Measurements from ENCODE around the gene ITGAE. TPM values are rescaled to one million over a fixed set of nuclear protein-coding genes. Genes with fewer than 3 reads are reported as not detected.
A peak's percentile ranks its signal among the peaks of the same experiment; 100 is the strongest.

Gene ITGAE
- polyA plus RNA-seq, 3 donors = 66.6 to 102 (median 78.8) TPM

- Histone ChIP-seq H3K9ac (ENCODE audit: insufficient read depth, low read length, poor library complexity, severe bottlenecking) (peak overlapping the region; percentile 90), H4K20me1 (ENCODE audit: insufficient read depth, low read length) (peaks cover 27% of the 10 kb centered on the region), H3K4me2 (replicated peaks; ENCODE audit: extremely low read depth, low read length, poor library complexity, severe bottlenecking) (peak overlapping the region; percentile 88), H3K27ac (ENCODE audit: low read depth in 1 of 2, low read length in 2 of 2) (peak overlapping the region; percentile 68 to 71), H3K79me2 (ENCODE audit: insufficient read depth, low read length) (peaks cover 21% of the 10 kb centered on the region), H3K9me3 (replicated peaks in 1 of 2; ENCODE audit: control insufficient read depth in 1 of 2, insufficient read depth in 1 of 2, low read length in 2 of 2) (no peaks in the 10 kb centered on the region), H2AFZ (ENCODE audit: insufficient read depth, low read depth, low read length, poor library complexity, severe bottlenecking) (peak overlapping the region; percentile 92), H3K4me3 (replicated peaks in 1 of 3; ENCODE audit: low read depth in 2 of 3, low read length in 3 of 3) (peak overlapping the region; percentile 74 to 99 (median 94)), H3K36me3 (replicated peaks in 1 of 2; ENCODE audit: control insufficient read depth in 1 of 2, insufficient read depth in 2 of 2, low read length in 2 of 2) (peaks cover 6 to 25% of the 10 kb centered on the region in 2 donors), H3K4me1 (ENCODE audit: control insufficient read depth in 1 of 2, insufficient read depth in 2 of 2, low read length in 2 of 2) (peaks cover 16 to 23% of the 10 kb centered on the region in 2 donors), H3K27me3 (ENCODE audit: control insufficient read depth in 2 of 2, insufficient read depth in 2 of 2, low read length in 2 of 2) (no peaks in the 10 kb centered on the region)
- 13% methylated on average over 38 of the region's 39 CpGs for WGBS (ENCODE audit: insufficient coverage)
- Mint-ChIP-seq H3K27me3 (ENCODE audit: low read depth in 3 of 3) (peaks cover 0 to 4% (median 0%) of the 10 kb centered on the region in 3 donors), H3K9me3 (no peaks in the 10 kb centered on the region), H3K27ac (peak overlapping the region in 4 of 7 donors; percentile 54 to 84 (median 65)), H3K4me1 (peaks cover 18% of the 10 kb centered on the region), H3K4me3 (peak overlapping the region; percentile 86 to 91), H3K36me3 (peaks cover 14 to 25% of the 10 kb centered on the region in 2 donors)
- peak; percentile 11 to 52 (median 21) for DNase-seq
- no peak for TF ChIP-seq CTCF (IDR thresholded peaks at IDR 0.05)
- intact Hi-C loops (cut with micrococcal nuclease) = loop anchor here in 1 of 2 donors (2.0 kb wide), 1 partner anchor 31 kb away; the partner anchor contains the start of genes CTNS and SHPK
These were observed 133.4 kb downstream of the ITGAE start for GRCh38 chr17:3667366-3668278.

GRCh38 chr17:3666516-3666915 is 134.5 kb downstream of the ITGAE start:
- H3K79me2 ChIP-seq (ENCODE audit: insufficient read depth, low read length) = peaks cover 21% of the 10 kb centered on the region
- peaks cover 18% of the 10 kb centered on the region for H3K4me1 Mint-ChIP-seq
- peak overlapping the region in 1 of 7 donors; percentile 57 for H3K27ac Mint-ChIP-seq
- H3K27me3 ChIP-seq (ENCODE audit: control insufficient read depth in 2 of 2, insufficient read depth in 2 of 2, low read length in 2 of 2) = no peaks in the 10 kb centered on the region
- peaks cover 16 to 23% of the 10 kb centered on the region in 2 donors for H3K4me1 ChIP-seq (ENCODE audit: control insufficient read depth in 1 of 2, insufficient read depth in 2 of 2, low read length in 2 of 2)
- no peak overlapping the region for H2AFZ ChIP-seq (ENCODE audit: insufficient read depth, low read depth, low read length, poor library complexity, severe bottlenecking)
- H4K20me1 ChIP-seq (ENCODE audit: insufficient read depth, low read length) = peaks cover 27% of the 10 kb centered on the region
- H3K27ac ChIP-seq (ENCODE audit: low read depth in 1 of 2, low read length in 2 of 2) = no peak overlapping the region
- H3K9me3 ChIP-seq (replicated peaks in 1 of 2; ENCODE audit: control insufficient read depth in 1 of 2, insufficient read depth in 1 of 2, low read length in 2 of 2) = no peaks in the 10 kb centered on the region
- peaks cover 0 to 4% (median 0%) of the 10 kb centered on the region in 3 donors for H3K27me3 Mint-ChIP-seq (ENCODE audit: low read depth in 3 of 3)
- H3K4me3 ChIP-seq (replicated peaks in 1 of 3; ENCODE audit: low read depth in 2 of 3, low read length in 3 of 3) = no peak overlapping the region
- TF ChIP-seq CTCF (IDR thresholded peaks at IDR 0.05) = no peak
- H3K9me3 Mint-ChIP-seq = no peaks in the 10 kb centered on the region
- H3K36me3 ChIP-seq (replicated peaks in 1 of 2; ENCODE audit: control insufficient read depth in 1 of 2, insufficient read depth in 2 of 2, low read length in 2 of 2) = peaks cover 10 to 24% of the 10 kb centered on the region in 2 donors
- peaks cover 10 to 28% of the 10 kb centered on the region in 2 donors for H3K36me3 Mint-ChIP-seq
- no peak overlapping the region for H3K4me2 ChIP-seq (replicated peaks; ENCODE audit: extremely low read depth, low read length, poor library complexity, severe bottlenecking)
- no peak overlapping the region for H3K9ac ChIP-seq (ENCODE audit: insufficient read depth, low read length, poor library complexity, severe bottlenecking)
- no peak overlapping the region for H3K4me3 Mint-ChIP-seq
- DNase-seq = no peak
- WGBS (ENCODE audit: insufficient coverage) = 100% methylated on average over 4 of the region's 6 CpGs
- intact Hi-C loops (cut with micrococcal nuclease) = no loop called here
